ENCODE measurements around the gene NAPA.

- TF ChIP-seq EZH2 (IDR thresholded peaks at IDR 0.05): no peak
- TF ChIP-seq POLR2AphosphoS5 (IDR thresholded peaks at IDR 0.05; ENCODE audit: borderline replicate concordance, low read depth, low read length): no peak
- no peak for TF ChIP-seq FOXP2 (optimal IDR thresholded peaks at IDR 0.05; ENCODE audit: control extremely low read depth, extremely low read length, insufficient read depth)
These were observed 23.3 kb downstream of the NAPA start for GRCh38 chr19:47491358-47492136.
